ENCODE measurements around the gene ACOT9.
A peak's percentile ranks its signal among the peaks of the same experiment; 100 is the strongest.

DNA sequence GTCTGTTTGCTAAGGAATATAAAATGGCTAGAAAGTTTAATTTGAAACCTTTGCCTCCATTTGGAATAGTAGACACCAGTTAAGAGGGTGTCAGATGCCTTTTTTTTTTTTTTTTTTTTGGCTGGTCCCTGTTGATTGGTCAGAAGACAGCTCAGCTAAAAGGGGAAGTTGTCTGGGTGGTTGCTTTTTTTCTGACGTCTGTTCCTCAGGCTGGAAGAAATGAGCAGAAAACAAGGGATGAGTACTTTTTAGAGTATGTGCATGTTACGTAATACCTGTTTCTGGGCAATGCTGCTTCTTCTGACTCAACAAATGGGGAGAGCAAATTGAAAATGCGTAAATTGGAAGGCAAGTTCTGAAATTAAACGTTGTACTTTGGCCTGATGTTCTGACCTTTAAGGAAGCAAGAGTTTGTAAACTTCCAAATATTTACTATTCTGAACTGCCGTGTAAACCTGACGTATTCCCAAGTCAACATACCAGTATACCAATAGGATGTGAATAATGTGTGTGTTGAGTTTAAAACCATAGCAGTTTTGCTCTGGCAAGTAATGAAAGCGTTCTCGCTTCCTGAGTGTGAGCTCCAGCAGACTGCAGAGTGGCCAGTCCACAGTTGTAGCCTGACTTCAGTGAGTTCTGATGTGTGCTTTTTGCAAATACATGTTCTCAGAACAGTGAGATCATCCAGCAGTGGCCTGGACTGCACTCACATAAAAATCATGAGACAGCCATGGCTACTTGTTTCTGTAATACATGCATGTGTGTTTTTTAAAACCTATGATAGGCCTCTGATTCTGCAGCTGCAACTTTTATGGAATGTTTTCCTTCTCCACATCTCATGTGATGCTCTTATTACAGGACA, 41.6 kb upstream of the ACOT9 start:
- TF ChIP-seq POLR2AphosphoS5 (IDR thresholded peaks at IDR 0.05; ENCODE audit: insufficient read depth, low read depth, low read length) (no peak), EZH2 (IDR thresholded peaks at IDR 0.05; ENCODE audit: borderline replicate concordance, low read depth, low read length, severe bottlenecking) (no peak), POLR2A (IDR thresholded peaks at IDR 0.05; ENCODE audit: low read depth, low read length) (peak; percentile 43), MYC (IDR thresholded peaks at IDR 0.05; ENCODE audit: low read depth, low read length) (no peak)
- TF ChIP-seq, protein P1, sequence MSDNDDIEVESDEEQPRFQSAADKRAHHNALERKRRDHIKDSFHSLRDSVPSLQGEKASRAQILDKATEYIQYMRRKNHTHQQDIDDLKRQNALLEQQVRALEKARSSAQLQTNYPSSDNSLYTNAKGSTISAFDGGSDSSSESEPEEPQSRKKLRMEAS (IDR thresholded peaks at IDR 0.05; ENCODE audit: insufficient read depth, insufficient read length) = no peak
- TF ChIP-seq, protein P2, sequence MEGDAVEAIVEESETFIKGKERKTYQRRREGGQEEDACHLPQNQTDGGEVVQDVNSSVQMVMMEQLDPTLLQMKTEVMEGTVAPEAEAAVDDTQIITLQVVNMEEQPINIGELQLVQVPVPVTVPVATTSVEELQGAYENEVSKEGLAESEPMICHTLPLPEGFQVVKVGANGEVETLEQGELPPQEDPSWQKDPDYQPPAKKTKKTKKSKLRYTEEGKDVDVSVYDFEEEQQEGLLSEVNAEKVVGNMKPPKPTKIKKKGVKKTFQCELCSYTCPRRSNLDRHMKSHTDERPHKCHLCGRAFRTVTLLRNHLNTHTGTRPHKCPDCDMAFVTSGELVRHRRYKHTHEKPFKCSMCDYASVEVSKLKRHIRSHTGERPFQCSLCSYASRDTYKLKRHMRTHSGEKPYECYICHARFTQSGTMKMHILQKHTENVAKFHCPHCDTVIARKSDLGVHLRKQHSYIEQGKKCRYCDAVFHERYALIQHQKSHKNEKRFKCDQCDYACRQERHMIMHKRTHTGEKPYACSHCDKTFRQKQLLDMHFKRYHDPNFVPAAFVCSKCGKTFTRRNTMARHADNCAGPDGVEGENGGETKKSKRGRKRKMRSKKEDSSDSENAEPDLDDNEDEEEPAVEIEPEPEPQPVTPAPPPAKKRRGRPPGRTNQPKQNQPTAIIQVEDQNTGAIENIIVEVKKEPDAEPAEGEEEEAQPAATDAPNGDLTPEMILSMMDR (IDR thresholded peaks at IDR 0.05; ENCODE audit: extremely low read depth in 1 of 2, insufficient read depth in 1 of 2, low read depth in 1 of 2, low read length in 2 of 2) = no peak
